Fibroblast of lung (primary cell): Measurements from ENCODE around the gene NT5C1B.

ENCODE experiments used
- EZH2 ChIP-seq: IDR thresholded peaks from 2 replicates; pipeline ENCODE4 v1.5.1; 2012; ENCODE audit warnings: low read length, control low read depth, mild to moderate bottlenecking; ENCODE audit errors: missing control alignments
- TF ChIP-seq, protein P1 (sequence below), 2 donors: IDR thresholded peaks in 1 of 2; conservative IDR thresholded peaks in 1 of 2; 1 replicate in 1 of 2; 2 replicates in 1 of 2; pipeline ENCODE4 v1.5.1; 2011 to 2012; ENCODE audit warnings: low read length in 2 of 2, control low read depth in 1 of 2, inconsistent platforms in 1 of 2, low read depth in 1 of 2, mild to moderate bottlenecking in 1 of 2

DNA sequence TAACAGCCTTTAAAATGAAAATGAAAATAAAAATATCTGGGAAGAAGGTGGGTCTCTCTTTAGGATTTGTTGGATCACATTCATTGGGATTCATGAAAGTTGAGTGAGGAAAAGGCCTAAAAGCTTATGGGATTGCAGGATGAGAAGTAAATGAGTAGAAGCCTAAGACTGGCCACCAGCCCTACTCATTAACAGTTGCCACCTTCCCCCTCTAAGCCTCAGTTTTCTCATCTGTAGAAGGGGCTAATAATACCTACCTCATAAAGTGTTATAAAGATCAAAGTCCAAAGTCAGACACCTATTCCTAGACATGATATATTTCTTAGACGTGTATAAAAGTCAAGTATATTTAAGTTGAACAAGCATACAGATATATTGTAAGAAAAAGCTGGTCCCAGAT, 52.7 kb downstream of the NT5C1B start:
- TF ChIP-seq, protein P1, sequence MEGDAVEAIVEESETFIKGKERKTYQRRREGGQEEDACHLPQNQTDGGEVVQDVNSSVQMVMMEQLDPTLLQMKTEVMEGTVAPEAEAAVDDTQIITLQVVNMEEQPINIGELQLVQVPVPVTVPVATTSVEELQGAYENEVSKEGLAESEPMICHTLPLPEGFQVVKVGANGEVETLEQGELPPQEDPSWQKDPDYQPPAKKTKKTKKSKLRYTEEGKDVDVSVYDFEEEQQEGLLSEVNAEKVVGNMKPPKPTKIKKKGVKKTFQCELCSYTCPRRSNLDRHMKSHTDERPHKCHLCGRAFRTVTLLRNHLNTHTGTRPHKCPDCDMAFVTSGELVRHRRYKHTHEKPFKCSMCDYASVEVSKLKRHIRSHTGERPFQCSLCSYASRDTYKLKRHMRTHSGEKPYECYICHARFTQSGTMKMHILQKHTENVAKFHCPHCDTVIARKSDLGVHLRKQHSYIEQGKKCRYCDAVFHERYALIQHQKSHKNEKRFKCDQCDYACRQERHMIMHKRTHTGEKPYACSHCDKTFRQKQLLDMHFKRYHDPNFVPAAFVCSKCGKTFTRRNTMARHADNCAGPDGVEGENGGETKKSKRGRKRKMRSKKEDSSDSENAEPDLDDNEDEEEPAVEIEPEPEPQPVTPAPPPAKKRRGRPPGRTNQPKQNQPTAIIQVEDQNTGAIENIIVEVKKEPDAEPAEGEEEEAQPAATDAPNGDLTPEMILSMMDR (conservative IDR thresholded peaks at IDR 0.05 in 1 of 2, IDR thresholded peaks at IDR 0.05 in 1 of 2; ENCODE audit: low read depth in 1 of 2, low read length in 2 of 2), result no peak
- TF ChIP-seq EZH2, result no peak
